Tibial nerve (tissue), 4 donors: ENCODE data around the gene FEM1C.

Experiments
- CTCF ChIP-seq, 5 experiments: fragments of 200-600 bp in 3 of 5; fragments of 450-650 bp in 2 of 5; sonication (generic) in 3 of 5; IDR thresholded peaks; one replicate each; pipeline ENCODE4 v1.5.1; 2016 to 2019; ENCODE audit warnings: antibody characterized with exemption in 5 of 5, mild to moderate bottlenecking in 3 of 5, moderate library complexity in 2 of 5
- EP300 ChIP-seq, 2 donors: sonication (generic); formaldehyde crosslinking; IDR thresholded peaks; one replicate each; pipeline ENCODE4 v1.6.1; 2017; ENCODE audit warnings: antibody characterized with exemption in 2 of 2, mild to moderate bottlenecking in 1 of 2
- POLR2A ChIP-seq, 2 donors: fragments of 450-650 bp; IDR thresholded peaks; one replicate each; pipeline ENCODE4 v1.6.1; 2017; ENCODE audit warnings: antibody characterized with exemption in 2 of 2, mild to moderate bottlenecking in 2 of 2, moderate library complexity in 2 of 2

GRCh38 chr5:115559524-115559923 lies 14.9 kb upstream of the FEM1C start:
- TF ChIP-seq CTCF (IDR thresholded peaks at IDR 0.05) (no peak), EP300 (IDR thresholded peaks at IDR 0.05) (no peak), POLR2A (IDR thresholded peaks at IDR 0.05) (no peak)
